AG09319 (cell line): ENCODE measurements around the gene MTA1.

Experiments used
- DNase-seq: peaks from one replicate; pipeline ENCODE4 v3.0.0-alpha.2; 2010; ENCODE audit warnings: low read depth; ENCODE audit errors: extremely low read depth
- TF ChIP-seq, protein P1 (sequence below): IDR thresholded peaks from 2 replicates; pipeline ENCODE4 v1.5.1; 2011; ENCODE audit warnings: low read depth, mild to moderate bottlenecking, inconsistent platforms, low read length, moderate library complexity

The MTA1 gene

DNA sequence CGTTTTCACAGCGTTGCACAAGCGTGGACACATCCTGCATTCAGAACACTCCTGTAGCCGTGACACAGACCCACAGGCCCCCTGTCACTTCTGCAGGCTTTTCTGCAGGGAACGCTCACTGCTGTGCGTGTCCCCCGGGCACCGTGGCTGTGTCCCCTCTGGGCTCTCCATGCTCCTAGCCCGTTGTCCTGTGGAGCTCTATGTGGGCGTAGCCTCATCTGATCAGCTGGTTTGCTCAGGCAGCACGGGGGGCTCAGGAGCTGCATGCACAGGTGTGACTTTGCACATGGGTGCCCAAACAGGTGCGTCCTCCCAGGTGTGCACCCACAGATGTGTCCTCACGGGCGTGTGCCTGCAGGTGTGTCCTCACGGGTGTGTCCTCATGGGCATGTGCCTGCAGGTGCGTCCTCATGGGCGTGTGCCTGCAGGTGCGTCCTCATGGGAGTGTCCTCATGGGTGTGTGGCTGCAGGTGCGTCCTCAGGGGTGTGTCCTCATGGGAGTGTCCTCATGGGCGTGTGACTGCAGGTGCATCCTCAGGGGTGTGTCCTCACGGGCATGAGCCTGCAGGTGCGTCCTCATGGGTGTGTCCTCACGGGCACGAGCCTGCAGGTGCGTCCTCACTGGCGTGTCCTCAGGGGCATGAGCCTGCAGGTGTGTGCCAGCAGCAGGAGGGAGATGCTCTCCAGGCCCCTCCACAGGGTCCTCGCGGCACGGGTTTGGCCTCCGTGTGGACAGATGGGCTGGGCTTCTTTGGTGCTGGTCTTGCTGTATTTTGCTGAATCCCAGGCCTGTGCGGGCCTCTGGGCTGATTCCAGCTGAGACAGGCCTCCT lies 17.5 kb downstream of the MTA1 start:
- TF ChIP-seq, protein P1, sequence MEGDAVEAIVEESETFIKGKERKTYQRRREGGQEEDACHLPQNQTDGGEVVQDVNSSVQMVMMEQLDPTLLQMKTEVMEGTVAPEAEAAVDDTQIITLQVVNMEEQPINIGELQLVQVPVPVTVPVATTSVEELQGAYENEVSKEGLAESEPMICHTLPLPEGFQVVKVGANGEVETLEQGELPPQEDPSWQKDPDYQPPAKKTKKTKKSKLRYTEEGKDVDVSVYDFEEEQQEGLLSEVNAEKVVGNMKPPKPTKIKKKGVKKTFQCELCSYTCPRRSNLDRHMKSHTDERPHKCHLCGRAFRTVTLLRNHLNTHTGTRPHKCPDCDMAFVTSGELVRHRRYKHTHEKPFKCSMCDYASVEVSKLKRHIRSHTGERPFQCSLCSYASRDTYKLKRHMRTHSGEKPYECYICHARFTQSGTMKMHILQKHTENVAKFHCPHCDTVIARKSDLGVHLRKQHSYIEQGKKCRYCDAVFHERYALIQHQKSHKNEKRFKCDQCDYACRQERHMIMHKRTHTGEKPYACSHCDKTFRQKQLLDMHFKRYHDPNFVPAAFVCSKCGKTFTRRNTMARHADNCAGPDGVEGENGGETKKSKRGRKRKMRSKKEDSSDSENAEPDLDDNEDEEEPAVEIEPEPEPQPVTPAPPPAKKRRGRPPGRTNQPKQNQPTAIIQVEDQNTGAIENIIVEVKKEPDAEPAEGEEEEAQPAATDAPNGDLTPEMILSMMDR: no peak
- no peak for DNase-seq

GRCh38 chr14:105437723-105438500 lies 18.3 kb downstream of the MTA1 start:
- DNase-seq: no peak
- TF ChIP-seq, protein P1: no peak

GRCh38 chr14:105439179-105439578 lies 19.6 kb downstream of the MTA1 start:
- DNase-seq: no peak
- TF ChIP-seq, protein P1: no peak

GRCh38 chr14:105439710-105440553 lies 20.3 kb downstream of the MTA1 start:
- DNase-seq: no peak
- TF ChIP-seq, protein P1: no peak; the same call in 1 of the 2 replicates

DNA sequence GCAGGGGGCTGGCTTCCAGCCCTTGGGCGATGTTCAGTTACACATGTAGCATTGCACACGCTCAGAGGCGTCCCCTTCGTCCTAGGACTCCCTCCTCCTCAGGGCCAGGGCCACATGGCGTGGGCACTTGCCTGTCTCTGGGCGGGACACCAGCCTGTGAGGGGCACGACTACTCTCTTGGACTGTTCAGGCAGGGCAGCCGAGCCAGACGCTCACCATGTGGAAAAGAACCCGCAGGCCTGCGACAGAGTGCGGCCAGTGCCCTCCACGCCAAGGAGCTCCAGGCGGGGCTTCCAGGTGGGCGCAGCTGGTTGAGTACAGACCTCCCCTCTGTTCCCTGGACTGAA lies 20.9 kb downstream of the MTA1 start:
- TF ChIP-seq, protein P1: no peak

GRCh38 chr14:105440992-105441391 lies 21.4 kb downstream of the MTA1 start:
- no peak for DNase-seq
- TF ChIP-seq, protein P1: no peak

More for the DNA sequence above, 20.9 kb downstream of the MTA1 start:
- no peak for DNase-seq
